ENCODE data around the gene MICOS13.

DNA sequence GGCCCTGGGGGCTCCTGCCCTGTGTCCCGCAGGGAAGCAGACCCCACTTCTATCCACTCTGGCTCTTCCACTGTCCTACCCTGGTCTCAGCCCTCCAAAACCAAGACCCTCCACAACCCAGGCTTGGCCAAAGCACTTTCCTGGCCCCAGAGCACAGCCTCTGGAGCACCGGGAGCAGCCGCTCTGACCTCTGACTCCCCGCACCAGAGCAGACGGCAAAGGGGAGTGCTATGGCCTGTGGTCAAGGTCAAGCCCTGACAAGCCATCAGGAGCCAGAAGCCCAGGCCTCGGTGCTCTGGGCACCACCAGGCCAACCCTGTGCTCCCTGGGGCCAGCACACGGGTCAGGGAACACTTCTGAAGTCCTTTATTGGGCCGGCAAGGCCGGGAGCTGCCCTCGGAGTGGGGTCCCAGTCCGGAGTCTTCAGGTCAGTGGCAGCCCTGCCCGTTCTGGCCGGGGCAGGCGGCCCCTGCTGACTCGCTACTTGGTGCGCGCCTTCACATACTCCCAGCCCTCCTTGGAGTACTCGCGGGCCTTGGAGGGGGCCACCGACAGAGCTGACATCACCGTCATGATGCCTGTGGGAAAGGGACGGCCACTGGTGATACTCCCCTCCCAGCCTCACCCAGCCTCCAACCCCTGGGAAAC is 2.1 kb downstream of the MICOS13 start:
- TF ChIP-seq EP300 (IDR thresholded peaks at IDR 0.05) (no peak), POLR2A (IDR thresholded peaks at IDR 0.05; ENCODE audit: low read depth) (no peak)

All from esophagus muscularis mucosa (tissue), 2 donors.